NCI-H2227 (cell line): ENCODE results near the gene USP36.
A peak's percentile ranks its signal among the peaks of the same experiment; 100 is the strongest.
"Not testable (repeated sequence)": the region's sequence is repeated elsewhere in the genome, so short reads cannot be mapped to it uniquely, and the experiment has no call there.

Experiments used
- DNase-seq: peaks from one replicate; lab custom pipeline; 2025; ENCODE audit not compliant: unreplicated experiment; lab: John Stamatoyannopoulos, UW

Gene USP36

GRCh38 chr17:78794399-78794798 is 46.2 kb downstream of the USP36 start:
- no peak for DNase-seq

- DNase-seq, result no peak
Measured at GRCh38 chr17:78793968-78794367, 46.6 kb downstream of the USP36 start.

- no peak for DNase-seq
Measured at GRCh38 chr17:78793415-78793814, 47.2 kb downstream of the USP36 start.

- no peak for DNase-seq
Measured at GRCh38 chr17:78791840-78792709, 48.5 kb downstream of the USP36 start.

GRCh38 chr17:78790552-78790951 is 50.1 kb downstream of the USP36 start:
- DNase-seq, result no peak

- DNase-seq, result no peak
Measured at GRCh38 chr17:78789663-78790181, 50.9 kb downstream of the USP36 start.

GRCh38 chr17:78789149-78789662 is 51.4 kb downstream of the USP36 start:
- peak; percentile 25 for DNase-seq

GRCh38 chr17:78788451-78788850 is 52.2 kb downstream of the USP36 start:
- no peak for DNase-seq

GRCh38 chr17:78787444-78787843 is 53.2 kb downstream of the USP36 start:
- no peak for DNase-seq

GRCh38 chr17:78785663-78786057 is 55.0 kb downstream of the USP36 start:
- no peak for DNase-seq

- no peak for DNase-seq
Measured at GRCh38 chr17:78785011-78785662, 55.5 kb downstream of the USP36 start.

GRCh38 chr17:78784352-78784751 is 56.3 kb downstream of the USP36 start:
- DNase-seq, result no peak

GRCh38 chr17:78783711-78784324 is 56.8 kb downstream of the USP36 start:
- DNase-seq, result no peak

- no peak for DNase-seq
Measured at GRCh38 chr17:78781893-78782304, 58.7 kb downstream of the USP36 start, which contains the start of gene CYTH1. Gene CYTH1, minus strand, starts transcription at chr17:78782273. Its CDS starts 50 bp downstream, at chr17:78782223.

GRCh38 chr17:78781104-78781892 is 59.3 kb downstream of the USP36 start:
- DNase-seq, result peak; percentile 42

GRCh38 chr17:78780335-78780734 is 60.3 kb downstream of the USP36 start:
- no peak for DNase-seq

- no peak for DNase-seq
Measured at GRCh38 chr17:78779850-78780249, 60.8 kb downstream of the USP36 start.

GRCh38 chr17:78779286-78779651 is 61.3 kb downstream of the USP36 start:
- not testable (repeated sequence) for DNase-seq

GRCh38 chr17:78777881-78778280 is 62.7 kb downstream of the USP36 start:
- DNase-seq, result no peak

GRCh38 chr17:78774956-78775571 is 65.5 kb downstream of the USP36 start:
- DNase-seq, result no peak
